K562 (cell line): ENCODE data around the gene KSR2. TPM values are rescaled to one million over a fixed set of nuclear protein-coding genes. Genes with fewer than 3 reads are reported as not detected.

Experiments
- ATAC-seq: fragments of 200-7000 bp; cut with Tn5 transposase; 3 replicates; pipeline ENCODE4 v1.9.1; 2020; ENCODE audit warnings: moderate library complexity
- BruUV-seq: library from RNA; stranded (reverse); fragments of 400-500 nt; replicated peaks from 2 replicates; lab custom pipeline; 2021; lab: Mats Ljungman, UMichigan
- CTCF ChIA-PET: fragments of 300-600 bp; formaldehyde crosslinking; extraction: SDS; loops from one replicate; lab custom pipeline; 2021; ENCODE audit warnings: low intra/inter-chr PET ratio; lab: Yijun Ruan, JAX
- POLR2A ChIA-PET: fragments of 300-600, 350-650 bp; sonication (Branson Sonifier 250); formaldehyde crosslinking; extraction: SDS; loops from one replicate; lab custom pipeline; 2021; ENCODE audit warnings: antibody characterized with exemption, inconsistent platforms; lab: Yijun Ruan, JAX
- DNase-seq, 4 experiments: peaks; one replicate each; pipeline versions ENCODE4 v3.0.0 to v3.0.0-alpha.2; 2011 to 2018; ENCODE audit warnings: low spot score in 3 of 4, mixed read lengths in 3 of 4; ENCODE audit errors: extremely low read depth in 1 of 4
- FAIRE-seq: peaks from 2 replicates; lab custom pipeline; 2011; peaks lifted over from hg19 to GRCh38; lab: Jason Lieb, UNC
- H2AFZ ChIP-seq: 2 replicates; pipeline ENCODE4 v1.6.0; 2011; ENCODE audit warnings: low read depth, low read length, control low read depth, inconsistent platforms
- H3K27ac ChIP-seq: fragments of 200-600 bp; 3 replicates; pipeline ENCODE4 v1.8.0; 2011; ENCODE audit warnings: low read depth, mild to moderate bottlenecking, control low read depth, inconsistent platforms, low read length, moderate library complexity, mixed read lengths; ENCODE audit errors: extremely low read depth
- H3K27me3 ChIP-seq, 2 experiments: fragments of 300-600 bp in 1 of 2; 2 replicates in 1 of 2; 3 replicates in 1 of 2; pipeline versions ENCODE4 v1.6.0 to v1.8.0; 2011; ENCODE audit warnings: inconsistent platforms in 2 of 2, low read length in 2 of 2, mild to moderate bottlenecking in 1 of 2, mixed read lengths in 1 of 2, moderate library complexity in 1 of 2; ENCODE audit not compliant: control insufficient read depth in 2 of 2, insufficient read depth in 2 of 2
- H3K36me3 ChIP-seq: fragments of 300-600 bp; 3 replicates; pipeline ENCODE4 v1.8.0; 2011; ENCODE audit warnings: mild to moderate bottlenecking, low read length, inconsistent platforms; ENCODE audit not compliant: control insufficient read depth, insufficient read depth
- H3K4me1 ChIP-seq, 2 experiments: fragments of 200-600 bp in 1 of 2; replicated peaks in 1 of 2; 2 replicates in 1 of 2; 3 replicates in 1 of 2; pipeline versions ENCODE4 v1.5.1 to v1.8.0; 2011; ENCODE audit warnings: inconsistent platforms in 2 of 2, low read length in 2 of 2, mild to moderate bottlenecking in 1 of 2, mixed read lengths in 1 of 2, moderate library complexity in 1 of 2; ENCODE audit not compliant: control insufficient read depth in 2 of 2, insufficient read depth in 2 of 2
- H3K4me2 ChIP-seq: 2 replicates; pipeline ENCODE4 v1.6.1; 2011; ENCODE audit warnings: low read length, control low read depth, inconsistent platforms, mixed read lengths; ENCODE audit not compliant: insufficient read depth
- H3K4me3 ChIP-seq: fragments of 200-600 bp; sonication (generic), shearing (Covaris generic); 2 replicates; pipeline ENCODE4 v1.5.1; 2016; ENCODE audit warnings: control low read depth, inconsistent platforms
- H3K79me2 ChIP-seq: fragments of 200-600 bp; 3 replicates; pipeline ENCODE4 v1.8.0; 2011; ENCODE audit warnings: low read length, inconsistent platforms; ENCODE audit not compliant: control insufficient read depth, insufficient read depth
- H3K9ac ChIP-seq, 2 experiments: 2 replicates each; pipeline versions ENCODE4 v1.6.0 to v1.6.1; 2011; ENCODE audit warnings: low read depth in 2 of 2, low read length in 2 of 2, control low read depth in 1 of 2, inconsistent platforms in 1 of 2, mild to moderate bottlenecking in 1 of 2, mixed read lengths in 1 of 2; ENCODE audit not compliant: insufficient read depth in 1 of 2
- H3K9me1 ChIP-seq: one replicate; pipeline ENCODE4 v1.6.0; 2011; ENCODE audit warnings: inconsistent platforms, mild to moderate bottlenecking, low read length, moderate library complexity; ENCODE audit not compliant: control insufficient read depth, insufficient read depth
- H3K9me3 ChIP-seq: replicated peaks from 2 replicates; pipeline ENCODE4 v1.5.1; 2011; ENCODE audit warnings: low read depth, low read length, inconsistent platforms; ENCODE audit not compliant: control insufficient read depth, insufficient read depth
- H4K20me1 ChIP-seq: replicated peaks from 2 replicates; pipeline ENCODE4 v1.6.1; 2011; ENCODE audit warnings: low read length, inconsistent platforms, mixed read lengths; ENCODE audit not compliant: control insufficient read depth, insufficient read depth
- E2F4 ChIP-seq: sonication (generic); formaldehyde crosslinking; IDR thresholded peaks from 2 replicates; pipeline ENCODE4 v1.8.0; 2022; ENCODE audit warnings: mild to moderate bottlenecking, low read depth, missing genetic modification reagents
- MBD2 ChIP-seq: sonication (generic); IDR thresholded peaks from 2 replicates; pipeline ENCODE4 v1.6.1; 2016; ENCODE audit warnings: low read depth, borderline replicate concordance
- MCM3 ChIP-seq: fragments of 450-650 bp; IDR thresholded peaks from 2 replicates; pipeline ENCODE4 v1.6.1; 2016
- MTA1 ChIP-seq: fragments of 450-650 bp; IDR thresholded peaks from 2 replicates; pipeline ENCODE4 v1.6.1; 2017; ENCODE audit warnings: borderline replicate concordance
- PHF20 ChIP-seq: fragments of 450-650 bp; IDR thresholded peaks from 2 replicates; pipeline ENCODE4 v1.6.1; 2018; ENCODE audit not compliant: partially characterized antibody
- PRDM10 ChIP-seq: fragments of 450-650 bp; IDR thresholded peaks from 2 replicates; pipeline ENCODE4 v1.6.1; 2018; ENCODE audit not compliant: partially characterized antibody
- RAD51 ChIP-seq: fragments of 450-650 bp; IDR thresholded peaks from 2 replicates; pipeline ENCODE4 v1.7.1; 2016; ENCODE audit warnings: low read depth, mild to moderate bottlenecking, borderline replicate concordance
- RCOR1 ChIP-seq, 2 experiments: IDR thresholded peaks; 2 replicates each; pipeline ENCODE4 v1.6.1; 2012; ENCODE audit warnings: low read depth in 2 of 2, low read length in 2 of 2, borderline replicate concordance in 1 of 2, improper control_type of control experiment in 1 of 2
- SNIP1 ChIP-seq: fragments of 450-650 bp; IDR thresholded peaks from 2 replicates; pipeline ENCODE4 v1.7.1; 2017; ENCODE audit warnings: low read depth, mild to moderate bottlenecking
- SRSF7 ChIP-seq: fragments of 200-400 bp; formaldehyde crosslinking; optimal IDR thresholded peaks from 2 replicates; pipeline ENCODE3; 2017; ENCODE audit warnings: mild to moderate bottlenecking, low read depth, low read length
- ZNF121 ChIP-seq: sonication (generic); formaldehyde crosslinking; conservative IDR thresholded peaks from 2 replicates; pipeline ENCODE4 v1.8.0; 2022; ENCODE audit warnings: missing genetic modification reagents
- ZNF282 ChIP-seq: sonication (generic); formaldehyde crosslinking; IDR thresholded peaks from 2 replicates; pipeline ENCODE4 v1.8.1; 2023; ENCODE audit warnings: missing genetic modification reagents
- ZNF57 ChIP-seq: fragments of 450-650 bp; formaldehyde crosslinking; IDR thresholded peaks from 2 replicates; pipeline ENCODE4 v1.4.0; 2020; ENCODE audit warnings: mild to moderate bottlenecking, moderate library complexity
- WGBS: fragments of 100-300 bp; shearing (Covaris generic); methylation state at CpG from one replicate; pipeline ENCODE4 v1.1.6; 2016; ENCODE audit warnings: low coverage, mixed read lengths; ENCODE audit not compliant: insufficient coverage; ENCODE audit errors: missing lambda C conversion rate; 5-methylcytosine and 5-hydroxymethylcytosine counted together
- in situ Hi-C: fragments of 300-500 bp; cut with MboI; formaldehyde crosslinking; loops from 4 replicates; pipeline ENCODE4 v1.15.0; 2018; ENCODE audit warnings: inconsistent platforms, mixed read lengths
- intact Hi-C: fragments of 100-400 bp; cut with micrococcal nuclease; formaldehyde crosslinking; loops from 2 replicates; pipeline ENCODE4 v1.14.2; 2022
- polyA plus RNA-seq, 8 experiments: library from polyadenylated mRNA; depleted of rRNA in 4 of 8; stranded (reverse) in 5 of 8; unstranded in 3 of 8; fragments of >200 nt; fragmentation: Nextera tagmentation in 2 of 8; fragmentation: Illumina TruSeq in 1 of 8; extraction: Ambion mirVana in 2 of 8; extraction: Trizol in 1 of 8; gene quantifications; 2 replicates each; pipeline versions ENCODE4 v1.2.1 to v1.2.3, GENCODE V29; 2011 to 2014; ENCODE audit warnings: inconsistent platforms in 1 of 8, missing spikeins in 1 of 8
- total RNA-seq, 7 experiments: library from RNA; depleted of rRNA in 6 of 7; stranded (reverse); fragments of >200 nt in 6 of 7; fragmentation: Illumina TruSeq in 2 of 7; extraction: Trizol in 2 of 7; gene quantifications; 2 replicates each; pipeline versions ENCODE4 v1.2.1 to v1.2.3, GENCODE V29; 2011 to 2021; ENCODE audit warnings: low replicate concordance in 1 of 7

Gene KSR2
- total and polyA plus RNA-seq, 9 of the 15 experiments (the other 6 are each of a cell fraction or from before 2014, with no cell fraction given), result not detected

GRCh38 chr12:117409286-117409685 lies 559.5 kb downstream of the KSR2 start:
- in situ Hi-C loops (no loop called here), intact Hi-C loops (no loop called here)
- TF ChIP-seq ZNF121, result no peak
- no peak for TF ChIP-seq MBD2
- FAIRE-seq (no peak), DNase-seq (no peak), ATAC-seq (no peak)
- no TSS peak for BruUV-seq
- no peaks in the 10 kb centered on the region for H3K4me1 ChIP-seq
- peaks cover 0 to 11% of the 10 kb centered on the region in 2 experiments; a peak in 3 of 5 replicates for H3K27me3 ChIP-seq
- H4K20me1 ChIP-seq, result no peaks in the 10 kb centered on the region
- H3K9me1 ChIP-seq, result no peaks in the 10 kb centered on the region
- H3K9ac ChIP-seq, result no peak overlapping the region
- H3K4me3 ChIP-seq, result no peak overlapping the region
- ChIA-PET POLR2A (no interaction called here), CTCF (no interaction called here)
- no peak overlapping the region for H3K27ac ChIP-seq
- H3K36me3 ChIP-seq, result no peaks in the 10 kb centered on the region
- H2AFZ ChIP-seq, result no peak overlapping the region
- no peaks in the 10 kb centered on the region for H3K79me2 ChIP-seq
- no peak overlapping the region for H3K4me2 ChIP-seq
- no peaks in the 10 kb centered on the region for H3K9me3 ChIP-seq

GRCh38 chr12:117408161-117408791 lies 560.5 kb downstream of the KSR2 start:
- in situ Hi-C loops, result no loop called here
- no peak for ATAC-seq
- H3K4me2 ChIP-seq, result no peak overlapping the region
- intact Hi-C loops, result no loop called here
- H2AFZ ChIP-seq, result no peak overlapping the region
- BruUV-seq, result no TSS peak
- ChIA-PET POLR2A (no interaction called here), CTCF (no interaction called here)
- no peaks in the 10 kb centered on the region for H3K9me3 ChIP-seq
- 0% methylated on average over 11 of the region's 11 CpGs for WGBS
- H3K27me3 ChIP-seq, result peaks cover 0 to 7% of the 10 kb centered on the region in 2 experiments; a peak in 3 of 5 replicates
- DNase-seq, result no peak
- no peaks in the 10 kb centered on the region for H3K4me1 ChIP-seq
- no peaks in the 10 kb centered on the region for H4K20me1 ChIP-seq
- no peak for FAIRE-seq
- H3K27ac ChIP-seq, result no peak overlapping the region
- no peaks in the 10 kb centered on the region for H3K79me2 ChIP-seq
- no peaks in the 10 kb centered on the region for H3K9me1 ChIP-seq
- H3K36me3 ChIP-seq, result no peaks in the 10 kb centered on the region
- no peak overlapping the region for H3K4me3 ChIP-seq
- peak overlapping the region in 1 of 2 experiments; percentile 17; a peak in 1 of 4 replicates for H3K9ac ChIP-seq
- TF ChIP-seq MTA1, result no peak
- no peak for TF ChIP-seq RCOR1 (IDR thresholded peaks at IDR 0.05; ENCODE audit: borderline replicate concordance in 1 of 2, low read depth in 2 of 2, low read length in 2 of 2)
- no peak for TF ChIP-seq SRSF7
- no peak for TF ChIP-seq ZNF282 (CRISPR knock-in tag)
- no peak for TF ChIP-seq E2F4 (CRISPR knock-in tag)
- no peak for TF ChIP-seq MCM3
- no peak for TF ChIP-seq PHF20
- TF ChIP-seq ZNF57, result no peak
- TF ChIP-seq SNIP1, result no peak
- no peak for TF ChIP-seq RAD51
- TF ChIP-seq PRDM10, result no peak
